Measurements from ENCODE around the gene ASZ1. TPM values are rescaled to one million over a fixed set of nuclear protein-coding genes. Genes with fewer than 3 reads are reported as not detected.

The ASZ1 gene
- total and polyA plus RNA-seq, 2 donors from 2014 or later, result not detected

- H3K27ac ChIP-seq (ENCODE audit: low read depth in 2 of 2, low read length in 2 of 2), result no peak overlapping the region
These were observed 44.2 kb downstream of the ASZ1 start for GRCh38 chr7:117383046-117383445.

GRCh38 chr7:117381362-117381761, 45.9 kb downstream of the ASZ1 start:
- no peak for TF ChIP-seq CTCF (IDR thresholded peaks at IDR 0.05; ENCODE audit: borderline replicate concordance, extremely low read depth, insufficient read depth)
- H3K9ac ChIP-seq (ENCODE audit: low read length in 3 of 3), result no peak overlapping the region
- H3K4me1 ChIP-seq (ENCODE audit: control insufficient read depth in 2 of 3, insufficient read depth in 2 of 3, low read depth in 1 of 3, low read length in 3 of 3), result no peaks in the 10 kb centered on the region
- DNase-seq (no peak), FAIRE-seq (no peak)
- H3K36me3 ChIP-seq (ENCODE audit: control insufficient read depth in 2 of 3, insufficient read depth in 3 of 3, low read length in 3 of 3), result no peaks in the 10 kb centered on the region
- no peaks in the 10 kb centered on the region for H3K9me3 ChIP-seq (ENCODE audit: control insufficient read depth in 2 of 3, insufficient read depth in 1 of 3, low read length in 3 of 3)
- intact Hi-C loops (cut with DNase I), result no loop called here
- no peaks in the 10 kb centered on the region for H3K27me3 ChIP-seq (ENCODE audit: control insufficient read depth, insufficient read depth, low read length)
- no peak overlapping the region for H3K4me3 ChIP-seq (ENCODE audit: low read length in 3 of 3)
- no peak overlapping the region for H3K27ac ChIP-seq (ENCODE audit: low read depth in 2 of 2, low read length in 2 of 2)

More at GRCh38 chr7:117383046-117383445, 44.2 kb downstream of the ASZ1 start:
- TF ChIP-seq CTCF (IDR thresholded peaks at IDR 0.05; ENCODE audit: borderline replicate concordance, extremely low read depth, insufficient read depth), result no peak
- Histone ChIP-seq H3K36me3 (ENCODE audit: control insufficient read depth in 2 of 3, insufficient read depth in 3 of 3, low read length in 3 of 3) (no peaks in the 10 kb centered on the region), H3K9ac (ENCODE audit: low read length in 3 of 3) (no peak overlapping the region), H3K27me3 (ENCODE audit: control insufficient read depth, insufficient read depth, low read length) (no peaks in the 10 kb centered on the region), H3K4me3 (ENCODE audit: low read length in 3 of 3) (no peak overlapping the region), H3K9me3 (ENCODE audit: control insufficient read depth in 2 of 3, insufficient read depth in 1 of 3, low read length in 3 of 3) (no peaks in the 10 kb centered on the region), H3K4me1 (ENCODE audit: control insufficient read depth in 2 of 3, insufficient read depth in 2 of 3, low read depth in 1 of 3, low read length in 3 of 3) (no peaks in the 10 kb centered on the region)
- FAIRE-seq, result peak; percentile 8
- intact Hi-C loops (cut with DNase I), result no loop called here
- no peak for DNase-seq

- no peak for FAIRE-seq
- H3K9me3 ChIP-seq (ENCODE audit: control insufficient read depth in 2 of 3, insufficient read depth in 1 of 3, low read length in 3 of 3), result no peaks in the 10 kb centered on the region
- intact Hi-C loops (cut with DNase I), result no loop called here
These were observed 51.9 kb downstream of the ASZ1 start for GRCh38 chr7:117375380-117375779.

More at GRCh38 chr7:117375380-117375779, 51.9 kb downstream of the ASZ1 start:
- H3K9ac ChIP-seq (ENCODE audit: low read length in 3 of 3), result no peak overlapping the region
- H3K4me1 ChIP-seq (ENCODE audit: control insufficient read depth in 2 of 3, insufficient read depth in 2 of 3, low read depth in 1 of 3, low read length in 3 of 3), result no peaks in the 10 kb centered on the region
- no peaks in the 10 kb centered on the region for H3K36me3 ChIP-seq (ENCODE audit: control insufficient read depth in 2 of 3, insufficient read depth in 3 of 3, low read length in 3 of 3)
- DNase-seq, result no peak
- no peak for TF ChIP-seq CTCF (IDR thresholded peaks at IDR 0.05; ENCODE audit: borderline replicate concordance, extremely low read depth, insufficient read depth)
- no peaks in the 10 kb centered on the region for H3K27me3 ChIP-seq (ENCODE audit: control insufficient read depth, insufficient read depth, low read length)
- no peak overlapping the region for H3K27ac ChIP-seq (ENCODE audit: low read depth in 2 of 2, low read length in 2 of 2)
- H3K4me3 ChIP-seq (ENCODE audit: low read length in 3 of 3), result no peak overlapping the region

Data from kidney (tissue), 14 donors.